GM08714 (cell line): ENCODE results near the gene GM2A.

ENCODE experiments used
- H3K4me3 ChIP-seq: fragments of 200-500 bp; sonication (Bioruptor generic); 2 replicates; pipeline ENCODE4 v1.5.1; 2014; ENCODE audit warnings: mild to moderate bottlenecking, low read length, inconsistent platforms
- ZNF274 ChIP-seq: IDR thresholded peaks from 2 replicates; pipeline ENCODE4 v1.6.1; 2012; ENCODE audit warnings: mild to moderate bottlenecking, low read depth, low read length

GM2A gene

DNA sequence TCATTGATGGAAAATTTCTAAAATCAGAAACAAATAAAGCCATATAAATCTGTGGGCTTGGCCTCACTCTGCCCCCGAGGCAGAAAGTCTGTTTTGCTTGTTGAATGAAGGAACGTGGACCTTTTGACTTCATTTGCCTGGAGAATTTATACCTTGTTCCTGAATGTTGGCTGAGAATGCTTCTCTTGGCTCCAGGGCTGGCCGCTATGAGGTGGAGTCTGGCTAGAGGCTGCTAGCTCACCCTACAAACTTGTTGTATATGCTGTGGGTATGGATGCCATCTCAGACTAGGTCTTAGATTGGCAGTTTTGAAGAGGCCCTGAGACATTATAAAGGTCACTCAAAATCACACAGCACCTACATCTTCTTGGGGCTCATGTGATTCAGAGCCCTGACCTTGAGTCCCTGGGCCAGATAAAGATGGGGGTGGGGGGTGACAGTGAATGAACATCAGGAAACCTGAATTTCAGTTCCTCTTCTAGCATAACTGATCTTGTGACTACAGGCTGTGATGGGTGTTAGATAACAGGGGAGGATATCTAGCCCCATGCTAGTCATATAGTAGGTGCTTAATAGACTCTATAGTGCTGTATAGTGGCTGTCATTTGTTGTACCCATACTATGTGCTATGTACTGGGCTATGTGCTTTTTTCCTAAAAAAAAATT is 2.8 kb downstream of the GM2A start:
- TF ChIP-seq ZNF274 = no peak
- H3K4me3 ChIP-seq = peak overlapping the region; percentile 31; the same call in 1 of the 2 replicates

DNA sequence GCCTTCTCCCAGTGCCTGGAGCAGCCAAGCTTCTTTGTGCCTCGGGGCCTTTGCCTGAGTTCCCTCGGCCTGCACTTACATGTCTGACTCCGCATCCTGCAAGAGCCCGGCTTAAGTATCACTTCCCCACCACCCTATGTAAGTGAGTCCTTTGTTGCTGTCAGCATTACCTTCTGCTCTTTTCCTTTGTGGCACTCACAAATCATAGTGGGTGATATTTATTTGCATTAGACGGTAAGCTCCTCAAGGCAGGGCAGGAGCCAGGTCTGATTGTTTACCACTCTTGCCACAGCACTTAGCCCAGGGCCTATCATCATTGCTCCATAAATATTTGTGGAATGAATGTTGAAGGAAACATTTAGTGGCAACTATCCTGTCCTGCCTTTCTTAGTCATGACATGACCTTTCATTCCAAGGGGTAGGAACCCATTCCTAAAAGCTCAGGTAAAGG is 4.8 kb downstream of the GM2A start:
- no peak overlapping the region; the same call in 1 of the 2 replicates for H3K4me3 ChIP-seq
- no peak for TF ChIP-seq ZNF274

DNA sequence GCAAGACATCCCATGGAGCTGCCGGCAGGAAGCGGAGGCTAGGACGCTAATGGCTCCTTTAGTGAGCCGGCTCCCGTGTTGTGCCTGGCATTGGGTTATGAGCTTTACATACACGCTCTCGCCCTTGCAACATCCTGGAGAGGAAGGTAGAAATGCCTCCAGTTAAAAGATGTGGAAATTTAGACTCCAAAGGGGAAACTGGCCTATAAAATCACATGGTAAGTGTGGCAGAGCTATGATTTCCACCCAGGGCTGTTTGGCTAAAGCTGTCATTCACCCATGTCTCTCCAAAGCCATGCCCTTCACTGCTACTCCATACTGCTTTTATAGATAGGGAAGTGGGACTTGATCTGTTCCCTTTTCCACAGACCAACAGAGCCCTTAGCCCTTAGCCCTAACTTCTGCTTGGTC is 5.2 kb downstream of the GM2A start:
- no peak overlapping the region for H3K4me3 ChIP-seq
- no peak for TF ChIP-seq ZNF274

DNA sequence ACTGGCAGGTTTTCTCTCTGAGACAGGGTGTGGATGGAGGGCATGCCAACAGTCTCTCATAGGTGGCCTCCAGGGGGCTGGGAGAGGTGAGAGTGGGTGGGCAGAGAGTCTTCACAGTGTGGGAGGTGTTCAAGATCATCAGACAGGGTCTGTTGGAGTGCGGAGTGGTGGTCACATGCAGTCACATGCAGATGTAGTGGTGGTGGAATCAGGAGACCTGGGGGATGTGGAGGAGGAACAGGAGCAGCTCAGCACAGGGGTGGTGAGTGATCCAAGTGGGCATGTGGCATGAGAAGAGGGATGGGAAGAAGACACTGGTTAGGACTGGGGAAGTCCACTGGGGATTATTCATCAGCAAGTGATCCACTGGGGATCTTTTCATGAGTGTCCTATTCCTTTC is 5.8 kb downstream of the GM2A start:
- no peak for TF ChIP-seq ZNF274
- H3K4me3 ChIP-seq = no peak overlapping the region

DNA sequence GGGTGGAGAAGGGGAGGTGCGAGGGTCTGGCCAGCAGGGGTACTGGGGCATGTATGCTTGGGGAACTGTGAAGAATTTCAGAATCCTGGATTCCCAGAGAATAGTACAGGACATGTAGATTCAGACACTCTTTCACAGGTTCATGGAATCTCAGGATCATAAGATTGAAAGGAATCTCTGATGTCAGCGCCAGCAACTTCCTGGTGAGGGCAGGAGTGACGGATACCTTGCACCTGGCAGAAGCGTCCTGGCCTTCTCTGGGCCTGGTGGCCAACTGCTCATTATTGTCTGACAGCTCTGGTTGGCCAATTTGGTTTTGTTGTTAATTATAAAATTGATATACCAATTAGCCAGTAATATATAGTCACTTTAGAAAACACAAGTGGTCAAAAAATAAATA is 6.9 kb downstream of the GM2A start:
- no peak overlapping the region for H3K4me3 ChIP-seq
- no peak for TF ChIP-seq ZNF274

DNA sequence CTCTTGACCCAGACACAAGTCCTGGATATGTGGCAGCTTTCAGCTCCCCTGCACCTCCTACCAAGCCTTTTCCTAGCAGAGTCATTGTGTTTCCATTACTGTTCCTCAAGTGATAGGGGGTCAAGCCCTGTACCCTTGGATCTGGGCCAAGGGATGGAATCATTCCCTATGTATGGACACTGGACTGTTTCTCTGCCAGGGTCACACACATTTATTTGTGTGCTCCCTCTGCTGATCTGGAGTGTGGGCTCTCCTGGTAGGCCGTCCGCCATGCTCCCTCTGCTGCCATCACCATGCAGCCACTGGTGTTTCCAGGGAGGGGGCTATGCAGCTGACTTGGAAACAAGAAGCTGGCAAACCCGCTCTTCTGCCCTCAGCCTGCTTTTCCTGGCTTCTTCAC is 9.5 kb downstream of the GM2A start:
- TF ChIP-seq ZNF274 = no peak
- no peak overlapping the region for H3K4me3 ChIP-seq

DNA sequence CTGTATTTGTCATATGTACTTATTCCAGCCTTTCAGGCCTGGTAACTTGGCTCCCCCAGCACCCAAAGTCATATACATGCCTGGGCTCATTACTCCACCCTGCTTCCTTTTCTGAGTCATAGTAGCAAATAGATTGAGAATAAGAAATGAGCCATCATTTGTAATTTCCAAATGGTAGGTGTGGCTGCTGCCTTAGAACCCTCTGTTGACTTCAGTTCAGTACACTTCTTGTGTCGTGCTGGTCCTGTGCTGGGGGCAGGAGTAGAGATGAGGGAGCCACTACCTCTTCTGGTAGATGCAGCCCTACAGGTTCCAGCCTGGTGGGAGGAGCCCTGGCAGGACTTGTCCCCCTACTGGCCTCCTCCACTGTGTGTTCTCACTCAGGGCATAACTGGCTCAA is 11.1 kb downstream of the GM2A start:
- H3K4me3 ChIP-seq = no peak overlapping the region
- no peak for TF ChIP-seq ZNF274

DNA sequence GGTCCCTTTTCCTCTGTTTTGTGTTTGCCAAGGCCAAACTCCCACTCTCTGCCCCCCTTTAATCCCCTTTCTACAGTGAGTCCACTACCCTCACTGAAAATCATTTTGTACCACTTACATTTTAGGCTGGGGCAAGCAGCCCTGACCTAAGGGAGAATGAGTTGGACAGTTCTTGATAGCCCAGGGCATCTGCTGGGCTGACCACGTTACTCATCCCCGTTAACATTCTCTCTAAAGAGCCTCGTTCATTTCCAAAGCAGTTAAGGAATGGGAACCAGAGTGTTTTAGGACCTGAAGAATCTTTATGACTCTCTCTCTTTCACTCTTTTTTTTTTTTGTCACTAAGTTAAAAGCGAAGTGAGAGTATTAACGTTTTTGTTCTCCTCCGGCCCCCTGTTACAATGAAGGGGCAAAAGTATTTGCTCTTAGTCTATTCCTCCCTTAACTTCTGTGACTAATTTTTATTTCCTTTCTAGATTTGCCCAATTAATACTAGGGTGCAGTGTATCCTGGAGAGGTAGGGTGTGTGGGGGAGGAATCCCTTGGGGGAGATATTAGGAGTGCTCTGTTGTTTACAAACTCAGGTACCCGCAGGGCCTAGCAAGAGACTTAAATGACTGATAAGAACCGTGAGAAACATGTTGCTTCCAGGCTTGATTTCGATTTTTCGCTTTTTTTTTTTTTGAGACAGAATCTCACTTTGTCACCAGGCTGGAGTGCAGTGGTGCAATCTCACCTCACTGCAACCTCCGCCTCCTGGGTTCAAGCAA is 14.7 kb downstream of the GM2A start:
- no peak overlapping the region for H3K4me3 ChIP-seq
- no peak for TF ChIP-seq ZNF274

DNA sequence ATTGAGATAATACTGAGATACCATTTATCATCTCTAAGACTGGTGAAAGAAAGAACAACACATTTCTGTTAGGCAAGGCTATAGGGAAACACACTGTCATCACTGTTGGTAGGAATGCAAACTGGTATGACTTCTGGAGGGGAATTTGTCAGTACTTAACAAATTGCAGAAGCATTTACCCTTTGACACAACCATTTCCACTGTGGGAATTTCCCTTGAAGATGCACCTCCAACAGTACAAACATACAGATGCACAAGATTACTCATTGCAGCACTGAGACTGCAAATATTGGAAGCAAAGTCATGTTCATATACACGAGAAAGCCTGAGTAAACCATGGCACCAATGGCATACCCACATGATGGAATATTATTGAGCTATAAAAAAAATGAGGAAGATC is 17.6 kb downstream of the GM2A start:
- no peak overlapping the region for H3K4me3 ChIP-seq
- no peak for TF ChIP-seq ZNF274

DNA sequence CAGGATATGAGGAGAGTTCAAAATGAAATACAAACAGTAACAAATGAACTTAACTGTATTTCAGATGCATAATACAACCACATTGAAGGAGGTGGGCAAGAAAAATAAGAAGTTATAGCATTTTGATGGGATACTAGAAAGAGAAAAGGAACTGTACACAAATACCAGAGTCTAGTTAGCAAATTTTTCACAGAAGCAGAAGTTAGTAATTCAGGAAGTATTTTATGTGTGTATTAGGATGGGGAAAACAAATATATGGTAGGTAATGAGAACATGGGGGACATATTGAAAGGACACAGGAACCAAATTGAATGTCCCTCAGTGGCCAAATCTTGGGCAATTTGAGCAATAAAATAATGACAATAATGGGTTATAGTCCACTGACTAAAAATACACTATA is 18.4 kb downstream of the GM2A start:
- H3K4me3 ChIP-seq = no peak overlapping the region
- no peak for TF ChIP-seq ZNF274

DNA sequence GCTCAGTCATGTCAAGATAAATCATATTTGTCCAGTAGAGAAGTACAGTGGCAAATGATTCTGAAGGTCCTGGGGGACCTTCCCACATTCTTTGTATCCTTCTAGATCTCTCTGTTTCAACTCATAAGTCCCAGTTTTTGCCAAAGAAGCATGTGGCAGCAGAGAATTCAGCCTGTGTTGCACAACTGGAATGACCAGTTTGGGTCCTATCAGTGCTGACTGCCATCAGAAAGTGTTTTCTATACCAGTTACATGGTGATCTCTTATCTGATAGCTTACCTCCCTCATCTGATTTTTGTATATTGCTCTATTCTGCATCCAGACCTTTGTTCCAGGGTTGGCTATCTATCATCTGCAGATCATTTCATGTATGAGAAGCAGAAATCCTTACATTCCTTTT is 21.7 kb downstream of the GM2A start:
- no peak overlapping the region for H3K4me3 ChIP-seq

DNA sequence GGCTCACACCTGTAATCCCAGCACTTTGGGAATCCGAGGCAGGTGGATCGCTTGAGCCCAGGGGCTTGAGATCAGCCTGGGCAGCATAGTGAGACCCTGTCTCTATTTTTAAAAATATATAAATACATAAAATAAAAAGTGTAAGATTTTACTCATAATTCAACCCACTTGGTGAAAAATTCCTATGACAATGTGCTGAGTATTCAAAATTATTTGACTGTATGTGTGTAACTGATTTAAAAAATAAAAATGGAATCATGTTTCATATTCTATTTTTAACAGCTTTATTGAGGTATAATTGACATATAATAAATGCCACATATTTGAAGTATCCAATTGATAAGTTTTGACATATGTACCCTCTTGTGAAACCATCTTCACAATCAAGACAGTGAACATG is 22.8 kb downstream of the GM2A start:
- no peak for TF ChIP-seq ZNF274

More for the DNA sequence above, 21.7 kb downstream of the GM2A start:
- no peak for TF ChIP-seq ZNF274

DNA sequence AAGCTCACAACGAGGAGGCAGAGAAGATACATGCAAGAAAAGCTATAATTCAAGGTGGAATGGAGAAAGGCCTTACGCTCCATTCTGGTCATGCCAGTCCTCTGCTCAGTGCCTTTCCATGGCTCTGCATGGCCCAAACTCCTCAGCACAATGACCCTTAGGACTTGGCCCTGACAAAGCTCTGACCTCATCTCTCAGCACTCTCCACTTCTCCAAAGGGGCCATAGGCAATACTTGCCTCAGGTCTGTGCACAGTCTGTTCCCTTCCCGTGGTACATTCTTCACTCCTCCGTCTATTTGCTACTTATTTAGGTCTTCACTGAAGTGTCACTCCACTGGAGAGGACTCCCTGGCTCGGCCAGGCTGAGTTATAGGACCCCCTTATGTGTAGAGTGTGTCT is 25.9 kb downstream of the GM2A start:
- H3K4me3 ChIP-seq = no peak overlapping the region
- TF ChIP-seq ZNF274 = no peak

More for the DNA sequence above, 22.8 kb downstream of the GM2A start:
- H3K4me3 ChIP-seq = no peak overlapping the region

DNA sequence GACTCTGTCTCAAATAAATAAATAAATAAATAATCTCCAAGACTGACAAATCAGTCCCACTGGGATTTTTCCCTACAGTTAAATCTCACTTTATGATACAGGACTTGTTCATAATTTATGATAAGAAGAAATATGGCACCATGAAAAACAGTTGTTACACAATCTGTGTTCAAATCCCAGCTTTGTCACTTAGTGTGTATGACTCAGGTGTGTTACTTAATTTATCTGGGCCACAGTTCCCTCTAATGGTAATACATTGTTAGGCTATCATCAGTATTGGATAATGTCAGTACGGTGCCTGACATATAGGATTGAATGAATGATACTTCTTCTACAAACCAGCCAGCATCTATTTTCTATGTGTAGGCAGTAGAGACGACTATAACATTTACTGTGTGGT is 27.5 kb downstream of the GM2A start:
- no peak for TF ChIP-seq ZNF274
- no peak overlapping the region for H3K4me3 ChIP-seq

DNA sequence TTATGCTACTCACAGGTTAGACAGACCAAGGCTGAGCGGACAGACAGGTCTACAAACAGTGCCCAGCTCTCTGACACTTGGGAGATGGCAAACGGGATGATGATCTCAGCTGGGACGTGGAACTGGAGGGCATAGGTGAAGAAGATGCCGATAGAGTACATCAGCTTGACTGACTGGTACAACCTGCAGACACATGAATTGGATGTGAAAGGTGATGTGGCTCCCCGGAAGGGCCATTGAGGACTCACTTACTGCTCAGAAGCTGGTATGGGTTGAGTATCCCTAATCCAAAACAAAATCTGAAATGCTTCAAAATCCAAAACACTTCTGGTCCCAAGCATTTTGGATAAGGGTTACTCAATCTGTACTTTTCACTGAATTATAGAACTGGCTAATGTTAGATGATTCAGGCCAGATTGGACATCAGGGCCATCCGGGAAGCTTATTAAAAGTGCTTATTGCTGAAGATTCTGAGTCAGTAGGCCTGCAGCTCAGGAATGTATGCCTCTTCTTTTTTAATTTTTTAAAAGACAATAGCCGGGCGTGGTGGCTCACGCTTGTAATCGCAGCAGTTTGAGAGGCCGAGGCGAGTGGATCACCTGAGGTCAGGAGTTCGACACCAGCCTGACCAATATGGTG is 28.1 kb downstream of the GM2A start:
- TF ChIP-seq ZNF274 = no peak
- H3K4me3 ChIP-seq = no peak overlapping the region
